ENCODE results near the gene ZNF491. TPM values are rescaled to one million over a fixed set of nuclear protein-coding genes. Genes with fewer than 3 reads are reported as not detected.
A peak's percentile ranks its signal among the peaks of the same experiment; 100 is the strongest.

Gene ZNF491
- total and polyA plus RNA-seq, 4 donors = 0.54 to 4.9 (median 1.8) TPM

DNA sequence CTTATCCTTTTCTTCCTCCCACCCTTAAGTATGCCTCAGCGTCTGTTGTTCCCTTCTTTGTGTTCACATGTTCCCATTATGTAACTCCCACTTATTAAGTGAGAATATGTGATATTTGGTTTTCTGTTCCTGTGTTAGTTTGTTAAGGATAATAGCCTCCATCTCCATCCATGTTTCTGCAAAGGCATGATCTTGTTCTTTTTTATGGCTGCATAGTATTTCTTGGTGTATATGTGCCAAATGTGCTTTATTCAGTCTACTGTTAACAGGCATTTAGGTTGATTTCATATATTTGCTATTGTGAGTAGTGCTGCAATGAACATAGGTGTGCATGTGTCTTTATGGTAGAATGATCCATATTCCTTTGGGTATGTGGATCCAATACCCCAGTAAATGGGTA, 34.7 kb upstream of the ZNF491 start:
- DNase-seq (no peak), ATAC-seq (ENCODE audit: insufficient read depth, low FRiP score) (no peak)
- Histone ChIP-seq H3K27ac (ENCODE audit: low read depth in 1 of 2, low read length in 1 of 2) (no peak overlapping the region), H3K9me3 (ENCODE audit: control insufficient read depth in 4 of 4, insufficient read depth in 3 of 4, low read length in 3 of 4) (no peaks in the 10 kb centered on the region), H3K4me1 (ENCODE audit: control insufficient read depth in 5 of 5, insufficient read depth in 5 of 5, low read length in 5 of 5) (peaks cover 0 to 14% (median 3%) of the 10 kb centered on the region in 5 donors), H3K4me3 (no peak overlapping the region), H3K36me3 (ENCODE audit: control insufficient read depth in 4 of 4, insufficient read depth in 4 of 4, low read length in 4 of 4) (no peaks in the 10 kb centered on the region), H3K27me3 (ENCODE audit: control insufficient read depth in 3 of 3, insufficient read depth in 3 of 3, low read length in 2 of 3) (no peaks in the 10 kb centered on the region), H3K9ac (ENCODE audit: insufficient read depth in 1 of 2, low read length in 2 of 2) (no peak overlapping the region)
- TF ChIP-seq, protein P1, sequence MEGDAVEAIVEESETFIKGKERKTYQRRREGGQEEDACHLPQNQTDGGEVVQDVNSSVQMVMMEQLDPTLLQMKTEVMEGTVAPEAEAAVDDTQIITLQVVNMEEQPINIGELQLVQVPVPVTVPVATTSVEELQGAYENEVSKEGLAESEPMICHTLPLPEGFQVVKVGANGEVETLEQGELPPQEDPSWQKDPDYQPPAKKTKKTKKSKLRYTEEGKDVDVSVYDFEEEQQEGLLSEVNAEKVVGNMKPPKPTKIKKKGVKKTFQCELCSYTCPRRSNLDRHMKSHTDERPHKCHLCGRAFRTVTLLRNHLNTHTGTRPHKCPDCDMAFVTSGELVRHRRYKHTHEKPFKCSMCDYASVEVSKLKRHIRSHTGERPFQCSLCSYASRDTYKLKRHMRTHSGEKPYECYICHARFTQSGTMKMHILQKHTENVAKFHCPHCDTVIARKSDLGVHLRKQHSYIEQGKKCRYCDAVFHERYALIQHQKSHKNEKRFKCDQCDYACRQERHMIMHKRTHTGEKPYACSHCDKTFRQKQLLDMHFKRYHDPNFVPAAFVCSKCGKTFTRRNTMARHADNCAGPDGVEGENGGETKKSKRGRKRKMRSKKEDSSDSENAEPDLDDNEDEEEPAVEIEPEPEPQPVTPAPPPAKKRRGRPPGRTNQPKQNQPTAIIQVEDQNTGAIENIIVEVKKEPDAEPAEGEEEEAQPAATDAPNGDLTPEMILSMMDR (IDR thresholded peaks at IDR 0.05; ENCODE audit: control extremely low read depth, extremely low read depth) = no peak
- 80 to 91% methylated on average over 1 of the region's 1 CpG for WGBS, 2 donors

DNA sequence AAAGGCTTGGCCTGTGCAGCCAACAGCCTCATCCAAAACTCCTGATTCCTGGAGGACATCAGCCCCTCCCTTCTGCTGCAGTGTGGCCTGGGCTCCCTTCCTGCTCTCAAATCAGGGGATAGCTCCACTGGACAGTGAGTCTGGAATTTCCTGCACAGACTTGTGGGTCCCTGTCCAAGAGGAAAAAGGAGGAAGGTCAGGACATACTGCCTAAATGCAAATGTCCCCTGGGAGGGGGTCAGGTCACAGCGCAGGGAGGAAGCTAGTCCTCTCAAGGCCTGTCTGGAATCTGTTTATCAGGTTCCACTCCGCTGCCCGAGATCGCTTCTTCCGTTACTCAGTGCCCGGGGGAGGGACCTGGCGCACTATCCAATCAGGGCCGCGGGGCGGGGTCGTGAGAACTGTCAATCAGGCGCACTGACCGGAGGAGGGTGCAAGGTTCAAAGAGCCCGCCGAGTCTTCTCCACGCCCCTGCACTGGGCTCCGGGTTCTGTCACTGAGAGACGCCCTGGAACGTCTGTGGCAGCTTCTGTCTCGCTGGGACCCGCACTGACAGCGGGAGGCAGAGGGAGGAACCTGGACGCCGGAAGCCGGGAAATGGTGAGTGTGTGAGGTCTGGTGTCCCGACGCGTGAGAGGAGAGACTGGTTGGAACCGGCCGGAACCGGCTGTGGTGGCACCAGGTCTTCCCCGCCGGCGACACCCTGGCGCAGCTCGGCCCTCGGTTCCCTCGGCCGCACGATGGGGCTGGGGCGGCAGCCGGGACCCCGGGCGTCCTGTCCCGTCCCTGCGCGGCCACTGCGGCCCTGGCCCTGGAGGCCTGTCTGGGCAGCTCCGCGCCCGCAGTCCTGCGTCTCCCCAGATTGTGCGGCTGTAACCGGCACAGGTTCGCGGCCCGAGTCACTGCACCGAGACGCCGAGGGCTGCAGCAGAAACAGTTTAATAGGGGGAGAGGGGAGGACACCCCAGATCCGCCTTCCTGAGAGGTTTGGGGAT, 31.4 kb upstream of the ZNF491 start, which contains the start of gene ZNF441:
Gene ZNF441, plus strand, starts transcription at position 404 of the 995 bp plus-strand sequence. Its CDS starts 194 bp downstream, at position 598.
- peaks cover 0 to 4% (median 0%) of the 10 kb centered on the region in 4 donors for H3K36me3 ChIP-seq (ENCODE audit: control insufficient read depth in 4 of 4, insufficient read depth in 4 of 4, low read length in 4 of 4)
- no peaks in the 10 kb centered on the region for H3K27me3 ChIP-seq (ENCODE audit: control insufficient read depth in 3 of 3, insufficient read depth in 3 of 3, low read length in 2 of 3)
- peak within 1 kb of the TSS; percentile 93 to 95 for H3K27ac ChIP-seq (ENCODE audit: low read depth in 1 of 2, low read length in 1 of 2)
- WGBS, 2 donors = 0% methylated on average over 41 to 61 of the region's 61 CpGs
- DNase-seq (peak; percentile 97 to 98 (median 98)), ATAC-seq (ENCODE audit: insufficient read depth, low FRiP score) (peak; percentile 97)
- peaks cover 0 to 9% (median 3%) of the 10 kb centered on the region in 4 donors for H3K9me3 ChIP-seq (ENCODE audit: control insufficient read depth in 4 of 4, insufficient read depth in 3 of 4, low read length in 3 of 4)
- peak within 1 kb of the TSS; percentile 78 for H3K4me3 ChIP-seq
- H3K9ac ChIP-seq (ENCODE audit: insufficient read depth in 1 of 2, low read length in 2 of 2) = peak within 1 kb of the TSS; percentile 84 to 90
- peaks cover 0 to 14% (median 5%) of the 10 kb centered on the region in 5 donors for H3K4me1 ChIP-seq (ENCODE audit: control insufficient read depth in 5 of 5, insufficient read depth in 5 of 5, low read length in 5 of 5)
- TF ChIP-seq, protein P1 (IDR thresholded peaks at IDR 0.05; ENCODE audit: control extremely low read depth, extremely low read depth) = no peak

DNA sequence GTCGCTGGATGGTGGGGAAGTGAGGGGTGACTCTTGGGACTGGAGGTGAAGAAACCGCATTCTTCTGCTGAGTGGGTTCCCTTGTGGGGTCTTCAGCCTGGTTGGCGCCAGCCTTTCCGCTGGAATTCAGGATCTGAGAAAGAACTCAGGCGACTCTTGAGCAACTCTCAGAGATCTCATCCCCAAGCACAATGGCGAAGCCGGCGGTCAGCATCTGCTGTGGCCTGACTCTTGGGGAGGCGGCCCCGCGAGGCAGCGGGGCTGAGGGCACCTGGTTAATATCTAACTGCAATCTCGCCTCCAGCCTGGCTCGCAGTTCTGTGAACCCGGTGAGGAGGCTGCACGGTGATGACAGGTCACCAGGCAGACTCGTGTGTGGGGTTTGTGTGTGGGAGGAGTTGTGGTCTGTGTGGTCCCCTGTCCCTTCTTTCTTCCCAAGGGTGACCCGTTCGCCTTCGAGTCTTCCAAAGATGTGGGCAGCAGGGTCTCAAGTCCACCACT, 30.6 kb upstream of the ZNF491 start:
- TF ChIP-seq, protein P1 (IDR thresholded peaks at IDR 0.05; ENCODE audit: control extremely low read depth, extremely low read depth) = no peak
- peak; percentile 55 to 60 (median 59) for DNase-seq
- peak overlapping the region; percentile 69 to 90 for H3K9ac ChIP-seq (ENCODE audit: insufficient read depth in 1 of 2, low read length in 2 of 2)
- peaks cover 0 to 4% (median 0%) of the 10 kb centered on the region in 4 donors for H3K36me3 ChIP-seq (ENCODE audit: control insufficient read depth in 4 of 4, insufficient read depth in 4 of 4, low read length in 4 of 4)
- ATAC-seq (ENCODE audit: insufficient read depth, low FRiP score) = no peak
- peak overlapping the region; percentile 78 for H3K4me3 ChIP-seq
- peaks cover 0 to 14% (median 5%) of the 10 kb centered on the region in 5 donors for H3K4me1 ChIP-seq (ENCODE audit: control insufficient read depth in 5 of 5, insufficient read depth in 5 of 5, low read length in 5 of 5)
- H3K27me3 ChIP-seq (ENCODE audit: control insufficient read depth in 3 of 3, insufficient read depth in 3 of 3, low read length in 2 of 3) = no peaks in the 10 kb centered on the region
- H3K9me3 ChIP-seq (ENCODE audit: control insufficient read depth in 4 of 4, insufficient read depth in 3 of 4, low read length in 3 of 4) = peaks cover 0 to 9% (median 7%) of the 10 kb centered on the region in 4 donors
- peak overlapping the region; percentile 93 to 95 for H3K27ac ChIP-seq (ENCODE audit: low read depth in 1 of 2, low read length in 1 of 2)
- 2 to 3% methylated on average over 20 of the region's 20 CpGs for WGBS, 2 donors
